ENCODE data around the gene OTUB2. TPM values are rescaled to one million over a fixed set of nuclear protein-coding genes. Genes with fewer than 3 reads are reported as not detected.

Gene OTUB2
- total and polyA plus RNA-seq, 2 of the 8 experiments (the other 6 are each of a cell fraction or from before 2014, with no cell fraction given) = 2.2 to 4.2 TPM

GRCh38 chr14:93999573-93999972, 26.6 kb upstream of the OTUB2 start:
- H2BK12ac ChIP-seq (ENCODE audit: low read depth, low read length) = no peak overlapping the region
- 0 out of 7 replicates have a peak, but pooled peaks cover 0 to 2% (median 0%) of the 10 kb centered on the region in 4 experiments for H3K27me3 ChIP-seq (replicated peaks in 1 of 4; ENCODE audit: control insufficient read depth in 3 of 4, extremely low read depth in 1 of 4, insufficient read depth in 3 of 4, low read length in 3 of 4)
- H2AK5ac ChIP-seq (ENCODE audit: low read depth, low read length) = no peak overlapping the region
- no peak overlapping the region for H3K4ac ChIP-seq (replicated peaks; ENCODE audit: insufficient read length, low read depth, low read length)
- no peak overlapping the region for H3K14ac ChIP-seq (ENCODE audit: insufficient read length)
- ChIA-PET POLR2A (ENCODE audit: partially characterized antibody) (interaction anchor here (2.7 kb wide), 1 partner anchor 60 kb away, joined by 8 read pairs; no protein-coding TSS in a partner anchor), CTCF (ENCODE audit: partially characterized antibody) (interaction anchor here (0.6 to 20.5 kb wide), 18 partner anchors 8 to 719 kb away, joined by 3 to 484 read pairs (median 6); no protein-coding TSS in a partner anchor)
- no peaks in the 10 kb centered on the region for H4K20me1 ChIP-seq (replicated peaks in 1 of 2; ENCODE audit: control insufficient read depth in 1 of 2, insufficient read depth in 2 of 2, low read length in 2 of 2)
- H3K9me3 ChIP-seq (ENCODE audit: insufficient read depth in 2 of 2, low read depth in 1 of 2, low read length in 1 of 2) = no peaks in the 10 kb centered on the region
- H2AFZ ChIP-seq (ENCODE audit: low read length) = no peak overlapping the region
- no peak overlapping the region for H2BK120ac ChIP-seq (replicated peaks; ENCODE audit: low read depth, low read length)
- H4K5ac ChIP-seq (ENCODE audit: insufficient read length, low read depth, low read length) = no peak overlapping the region
- 82% methylated on average over 8 of the region's 8 CpGs; no CpG with 5 or more reads in 1 of the 2 experiments for WGBS, 2 experiments (ENCODE audit: extremely low coverage in 1 of 2, insufficient coverage in 1 of 2, insufficient read length in 1 of 2, insufficient replicate concordance in 2 of 2, low coverage in 1 of 2, low lambda C conversion rate in 2 of 2, missing lambda C conversion rate in 1 of 2)
- no peaks in the 10 kb centered on the region for H3K36me3 ChIP-seq (ENCODE audit: control insufficient read depth in 2 of 4, insufficient read depth in 4 of 4, low read length in 3 of 4)
- TF ChIP-seq, protein P1, sequence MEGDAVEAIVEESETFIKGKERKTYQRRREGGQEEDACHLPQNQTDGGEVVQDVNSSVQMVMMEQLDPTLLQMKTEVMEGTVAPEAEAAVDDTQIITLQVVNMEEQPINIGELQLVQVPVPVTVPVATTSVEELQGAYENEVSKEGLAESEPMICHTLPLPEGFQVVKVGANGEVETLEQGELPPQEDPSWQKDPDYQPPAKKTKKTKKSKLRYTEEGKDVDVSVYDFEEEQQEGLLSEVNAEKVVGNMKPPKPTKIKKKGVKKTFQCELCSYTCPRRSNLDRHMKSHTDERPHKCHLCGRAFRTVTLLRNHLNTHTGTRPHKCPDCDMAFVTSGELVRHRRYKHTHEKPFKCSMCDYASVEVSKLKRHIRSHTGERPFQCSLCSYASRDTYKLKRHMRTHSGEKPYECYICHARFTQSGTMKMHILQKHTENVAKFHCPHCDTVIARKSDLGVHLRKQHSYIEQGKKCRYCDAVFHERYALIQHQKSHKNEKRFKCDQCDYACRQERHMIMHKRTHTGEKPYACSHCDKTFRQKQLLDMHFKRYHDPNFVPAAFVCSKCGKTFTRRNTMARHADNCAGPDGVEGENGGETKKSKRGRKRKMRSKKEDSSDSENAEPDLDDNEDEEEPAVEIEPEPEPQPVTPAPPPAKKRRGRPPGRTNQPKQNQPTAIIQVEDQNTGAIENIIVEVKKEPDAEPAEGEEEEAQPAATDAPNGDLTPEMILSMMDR (IDR thresholded peaks at IDR 0.05; ENCODE audit: control extremely low read depth in 1 of 3, insufficient read depth in 1 of 3, low read depth in 1 of 3, low read length in 3 of 3) = peak in 2 of 3 experiments; percentile 14 to 17; a peak in 2 of 4 replicates
- TF ChIP-seq POU5F1 (IDR thresholded peaks at IDR 0.05; ENCODE audit: low read depth, low read length) = no peak
- no peak for TF ChIP-seq TAF1 (IDR thresholded peaks at IDR 0.05; ENCODE audit: low read depth, low read length)
- TF ChIP-seq, protein P2, sequence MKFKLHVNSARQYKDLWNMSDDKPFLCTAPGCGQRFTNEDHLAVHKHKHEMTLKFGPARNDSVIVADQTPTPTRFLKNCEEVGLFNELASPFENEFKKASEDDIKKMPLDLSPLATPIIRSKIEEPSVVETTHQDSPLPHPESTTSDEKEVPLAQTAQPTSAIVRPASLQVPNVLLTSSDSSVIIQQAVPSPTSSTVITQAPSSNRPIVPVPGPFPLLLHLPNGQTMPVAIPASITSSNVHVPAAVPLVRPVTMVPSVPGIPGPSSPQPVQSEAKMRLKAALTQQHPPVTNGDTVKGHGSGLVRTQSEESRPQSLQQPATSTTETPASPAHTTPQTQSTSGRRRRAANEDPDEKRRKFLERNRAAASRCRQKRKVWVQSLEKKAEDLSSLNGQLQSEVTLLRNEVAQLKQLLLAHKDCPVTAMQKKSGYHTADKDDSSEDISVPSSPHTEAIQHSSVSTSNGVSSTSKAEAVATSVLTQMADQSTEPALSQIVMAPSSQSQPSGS (IDR thresholded peaks at IDR 0.05; ENCODE audit: low read length) = no peak
- no peak for TF ChIP-seq NANOG (IDR thresholded peaks at IDR 0.05; ENCODE audit: insufficient read depth, low read depth, low read length, poor library complexity, severe bottlenecking)
- no peak for TF ChIP-seq BCL11A (IDR thresholded peaks at IDR 0.05; ENCODE audit: low read depth in 2 of 2, low read length in 2 of 2)
- no peak overlapping the region for H3K18ac ChIP-seq (ENCODE audit: extremely low read depth, low read length)
- FAIRE-seq (no peak), DNase-seq (ENCODE audit: low read depth in 1 of 2, low spot score in 2 of 2) (no peak)
- H3K23ac ChIP-seq (ENCODE audit: insufficient read length) = no peak overlapping the region
- no peak overlapping the region for H3K4me2 ChIP-seq (ENCODE audit: insufficient read depth in 1 of 2, low read depth in 2 of 2, low read length in 2 of 2)
- no peak overlapping the region for H3K27ac ChIP-seq (ENCODE audit: low read depth, low read length)
- H2BK5ac ChIP-seq (ENCODE audit: low read depth, low read length) = no peak overlapping the region
- no peaks in the 10 kb centered on the region for H3K79me2 ChIP-seq (ENCODE audit: control insufficient read depth in 1 of 2, insufficient read depth in 2 of 2, low read length in 2 of 2)
- H4K8ac ChIP-seq (ENCODE audit: extremely low read depth, insufficient read depth, low read length) = no peak overlapping the region
- peaks cover 0 to 6% (median 2%) of the 10 kb centered on the region in 4 experiments; a peak in 3 of 7 replicates for H3K4me1 ChIP-seq (replicated peaks in 1 of 4; ENCODE audit: control insufficient read depth in 3 of 4, insufficient read depth in 4 of 4, low read length in 3 of 4)
- H3K4me3 ChIP-seq (ENCODE audit: extremely low read depth in 1 of 4, insufficient read depth in 2 of 4, low read depth in 3 of 4, low read length in 4 of 4) = no peak overlapping the region
- H2BK15ac ChIP-seq (ENCODE audit: low read length) = no peak overlapping the region
- no peak overlapping the region for H2BK20ac ChIP-seq (ENCODE audit: low read length)
- no peak overlapping the region for H3K56ac ChIP-seq (replicated peaks; ENCODE audit: insufficient read length, low read depth, low read length)
- peaks cover 3% of the 10 kb centered on the region; the same call in 1 of the 2 replicates for H3K23me2 ChIP-seq (ENCODE audit: low read depth, low read length)
- no peak overlapping the region for H3K9ac ChIP-seq (replicated peaks in 1 of 4; ENCODE audit: extremely low read depth in 1 of 4, low read depth in 3 of 4, low read length in 3 of 4)
- H3K79me1 ChIP-seq (ENCODE audit: low read depth, low read length) = no peaks in the 10 kb centered on the region; the same call in 1 of the 2 replicates
- H4K91ac ChIP-seq (replicated peaks; ENCODE audit: insufficient read length, low read length) = no peak overlapping the region

All from H1 (cell line).